GM19438 (cell line): Measurements from ENCODE around the gene UNC50.
A peak's percentile ranks its signal among the peaks of the same experiment; 100 is the strongest.

ENCODE experiments used
- ATAC-seq: cut with Tn5 transposase; IDR thresholded peaks from one replicate; pipeline ENCODE4 v1.9.1; 2021; ENCODE audit warnings: low read depth; ENCODE audit not compliant: unreplicated experiment

The UNC50 gene, protein sequence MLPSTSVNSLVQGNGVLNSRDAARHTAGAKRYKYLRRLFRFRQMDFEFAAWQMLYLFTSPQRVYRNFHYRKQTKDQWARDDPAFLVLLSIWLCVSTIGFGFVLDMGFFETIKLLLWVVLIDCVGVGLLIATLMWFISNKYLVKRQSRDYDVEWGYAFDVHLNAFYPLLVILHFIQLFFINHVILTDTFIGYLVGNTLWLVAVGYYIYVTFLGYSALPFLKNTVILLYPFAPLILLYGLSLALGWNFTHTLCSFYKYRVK

DNA sequence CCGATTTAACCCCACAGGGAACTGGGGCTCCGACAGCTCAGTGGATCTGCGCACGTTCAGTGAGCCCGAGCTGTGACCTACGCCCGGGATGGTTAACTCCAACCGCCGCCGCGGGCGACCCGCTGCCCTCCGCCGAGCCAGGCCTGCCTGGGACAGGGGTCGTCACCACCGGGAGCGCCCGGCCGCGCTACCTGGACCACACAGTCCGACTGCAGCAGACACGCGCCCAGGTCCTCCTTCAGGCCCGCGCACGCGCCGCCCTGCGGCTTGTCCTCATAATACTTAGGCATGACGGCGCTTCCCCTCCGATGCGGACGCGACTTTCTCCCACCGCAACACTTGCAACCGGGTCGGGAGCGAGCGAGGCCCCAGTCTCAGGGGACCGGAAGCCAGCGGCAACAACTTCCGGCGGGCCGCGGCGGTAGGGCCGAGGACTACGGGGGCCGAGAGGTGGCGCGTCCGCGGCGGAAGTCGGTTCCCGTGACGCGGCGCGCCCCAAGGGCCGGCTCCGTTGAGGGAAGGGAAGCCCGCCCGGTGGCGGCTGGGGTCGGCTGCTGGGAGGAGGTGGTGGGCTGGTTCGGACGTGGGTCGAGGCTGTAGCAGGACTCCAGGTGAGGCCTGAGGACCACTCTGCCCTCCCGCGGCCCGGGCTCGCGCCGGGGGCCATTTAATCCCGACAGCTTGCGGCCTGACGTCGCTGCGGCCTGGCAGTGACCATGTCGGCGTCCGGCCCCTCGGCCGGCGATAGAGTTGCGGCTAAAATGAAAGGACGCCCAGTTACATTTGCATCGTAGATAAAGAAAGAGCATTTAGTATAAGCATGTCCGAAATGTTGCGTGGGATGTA lies at the start of gene UNC50, which contains the start of gene COA5:
Gene UNC50, plus strand, starts transcription at position 474 of the 846 bp plus-strand sequence. CDS start 1,171 bp downstream, outside the sequence.
Gene COA5, minus strand, starts transcription at position 397 of the 846 bp plus-strand sequence. Its CDS starts 107 bp downstream, at position 290.
- ATAC-seq: peak; percentile 83

- no peak for ATAC-seq
These were observed 49.4 kb upstream of the UNC50 start for GRCh38 chr2:98558852-98559530.

- ATAC-seq: no peak
These were observed 48.8 kb upstream of the UNC50 start for GRCh38 chr2:98559581-98559980.

DNA sequence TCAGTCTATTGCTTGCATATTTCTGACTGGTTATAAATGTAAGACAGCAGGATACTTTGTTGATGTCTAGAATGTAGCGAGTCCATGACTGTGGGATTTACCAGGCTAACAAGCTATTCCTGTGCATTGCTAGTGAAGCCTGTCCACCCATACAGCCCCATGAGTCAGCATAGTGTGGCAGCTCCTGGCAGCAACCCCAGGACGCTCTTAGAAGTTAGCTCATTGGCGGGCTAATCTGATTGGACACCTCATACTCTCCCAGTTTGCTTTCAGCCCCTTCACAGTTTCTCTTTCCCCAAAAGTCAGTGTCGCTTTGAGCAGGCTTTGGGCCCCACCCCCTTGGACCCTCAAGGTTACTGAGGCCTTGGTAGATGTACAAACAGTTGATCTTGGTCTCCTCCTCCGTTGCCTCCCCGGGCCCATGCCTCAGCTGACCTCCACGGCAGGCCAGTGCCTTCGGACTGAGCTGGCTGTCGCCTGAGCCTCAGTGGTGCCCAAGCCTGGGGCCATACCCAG lies 48.1 kb upstream of the UNC50 start:
- no peak for ATAC-seq

GRCh38 chr2:98561018-98561417 lies 47.4 kb upstream of the UNC50 start:
- no peak for ATAC-seq

GRCh38 chr2:98561902-98562695 lies 46.3 kb upstream of the UNC50 start:
- ATAC-seq: no peak

DNA sequence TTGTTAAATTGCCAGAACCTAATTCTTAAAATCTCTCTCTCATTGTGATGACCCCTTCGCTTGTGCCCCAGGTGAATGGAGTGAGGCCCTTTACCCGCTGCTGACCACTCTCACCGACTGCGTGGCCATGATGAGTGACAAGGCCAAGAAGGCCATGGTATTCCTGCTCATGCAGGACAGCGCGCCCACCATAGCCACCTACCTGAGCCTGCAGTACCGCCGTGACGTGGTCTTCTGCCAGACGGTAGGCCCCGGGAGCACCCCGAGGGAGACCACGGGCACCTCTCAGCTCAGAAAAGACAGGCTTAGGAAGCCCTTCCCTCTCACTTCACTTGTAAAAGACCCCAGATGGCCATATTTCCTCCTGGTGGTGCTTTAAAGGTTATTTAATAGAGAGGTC lies 45.0 kb upstream of the UNC50 start:
- ATAC-seq: no peak

DNA sequence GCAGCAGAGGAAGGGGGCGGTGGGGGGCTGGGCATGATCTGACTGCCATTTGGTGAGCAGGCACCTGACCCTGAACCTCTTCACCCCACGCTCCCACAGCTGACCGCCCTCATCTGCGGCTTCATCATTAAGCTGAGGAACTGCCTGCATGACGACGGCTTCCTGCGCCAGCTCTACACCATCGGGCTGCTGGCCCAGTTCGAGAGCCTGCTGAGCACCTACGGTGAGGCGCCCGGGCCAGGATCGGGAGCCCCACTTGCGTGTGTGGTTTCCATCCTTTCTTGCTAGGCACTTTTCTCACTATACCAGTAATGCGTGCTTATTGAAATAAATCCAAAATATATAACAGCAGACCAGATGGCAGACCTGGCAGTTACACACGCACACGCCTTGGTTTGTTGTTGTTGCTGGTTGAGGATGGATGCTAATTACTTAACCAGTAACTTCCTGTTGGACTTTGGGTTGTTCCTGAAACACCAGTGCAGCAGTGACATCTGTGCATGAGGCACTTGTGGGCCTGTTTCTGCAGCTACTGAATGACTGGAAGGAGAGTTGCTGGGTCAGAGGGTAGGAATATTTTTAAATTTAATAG lies 43.8 kb upstream of the UNC50 start:
- no peak for ATAC-seq

DNA sequence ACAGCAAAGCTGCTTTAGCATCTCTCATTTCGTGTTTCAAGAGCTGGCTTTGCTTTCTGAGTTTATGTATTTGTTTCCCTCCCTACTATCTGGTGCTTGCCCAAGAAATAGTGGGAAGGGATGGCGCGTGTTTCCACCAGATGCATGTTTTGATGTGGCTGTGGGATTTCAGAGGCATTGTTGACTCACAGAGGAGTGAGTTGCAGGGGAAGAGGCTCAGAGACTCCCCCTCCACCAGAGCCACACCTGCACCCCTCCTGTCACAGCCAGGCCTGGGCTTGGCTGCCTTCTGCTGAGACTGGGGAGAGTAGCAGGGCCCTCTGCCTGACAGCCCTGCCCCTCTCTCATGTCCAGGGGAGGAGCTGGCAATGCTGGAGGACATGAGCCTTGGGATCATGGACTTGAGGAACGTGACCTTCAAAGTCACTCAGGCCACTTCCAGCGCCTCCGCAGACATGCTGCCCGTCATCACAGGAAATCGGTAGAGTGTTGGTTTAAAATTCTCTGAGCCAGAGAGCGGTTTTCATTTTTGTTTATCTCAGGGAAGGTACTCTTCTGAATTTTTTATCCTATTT lies 43.0 kb upstream of the UNC50 start:
- ATAC-seq: no peak

DNA sequence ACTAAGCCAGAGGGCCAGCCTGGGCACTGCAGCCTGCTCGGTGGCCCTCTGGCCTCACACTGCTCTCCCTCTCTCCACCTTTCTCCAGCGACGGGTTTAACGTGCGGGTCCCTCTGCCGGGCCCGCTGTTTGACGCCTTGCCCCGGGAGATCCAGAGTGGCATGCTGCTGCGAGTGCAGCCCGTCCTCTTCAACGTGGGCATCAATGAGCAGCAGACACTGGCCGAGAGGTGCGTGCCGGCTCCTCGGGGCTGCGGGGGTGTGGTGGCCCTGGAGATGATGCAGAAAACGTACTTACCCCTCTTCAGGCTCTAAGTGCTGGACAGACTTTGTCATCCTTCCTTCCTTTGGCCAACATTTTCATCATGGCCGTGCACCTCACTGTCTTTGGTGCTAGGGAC lies 42.4 kb upstream of the UNC50 start:
- ATAC-seq: no peak

- ATAC-seq: no peak
These were observed 40.0 kb upstream of the UNC50 start for GRCh38 chr2:98568161-98568956.

DNA sequence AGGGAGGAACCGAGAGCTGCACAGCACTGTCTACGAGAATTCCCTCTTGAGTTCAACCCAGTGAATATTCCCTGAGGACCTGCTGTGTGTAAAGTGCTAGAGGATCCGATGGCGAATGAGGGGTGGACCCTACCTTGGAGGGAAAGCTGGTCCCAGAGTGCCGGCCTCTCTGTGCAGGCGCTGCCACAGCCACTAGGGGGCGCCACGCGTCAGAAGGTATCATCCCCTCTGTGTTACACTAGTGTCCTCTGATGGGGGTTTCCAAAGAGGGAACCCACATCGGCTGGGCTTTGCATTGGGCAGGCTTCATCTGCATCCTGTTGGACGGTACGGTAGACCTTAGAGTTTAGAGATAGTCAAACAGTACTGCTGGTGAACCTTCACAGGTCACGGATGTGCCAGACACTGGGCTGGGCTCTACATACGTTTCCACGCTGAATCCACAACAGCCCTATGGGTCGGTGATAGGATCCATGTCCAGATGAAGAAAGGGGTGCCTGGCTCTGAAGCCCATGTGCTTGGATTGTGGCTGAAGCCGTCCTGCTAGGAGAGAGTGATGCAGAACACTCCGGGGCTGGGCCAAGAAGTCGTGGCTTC lies 39.1 kb upstream of the UNC50 start:
- ATAC-seq: no peak

DNA sequence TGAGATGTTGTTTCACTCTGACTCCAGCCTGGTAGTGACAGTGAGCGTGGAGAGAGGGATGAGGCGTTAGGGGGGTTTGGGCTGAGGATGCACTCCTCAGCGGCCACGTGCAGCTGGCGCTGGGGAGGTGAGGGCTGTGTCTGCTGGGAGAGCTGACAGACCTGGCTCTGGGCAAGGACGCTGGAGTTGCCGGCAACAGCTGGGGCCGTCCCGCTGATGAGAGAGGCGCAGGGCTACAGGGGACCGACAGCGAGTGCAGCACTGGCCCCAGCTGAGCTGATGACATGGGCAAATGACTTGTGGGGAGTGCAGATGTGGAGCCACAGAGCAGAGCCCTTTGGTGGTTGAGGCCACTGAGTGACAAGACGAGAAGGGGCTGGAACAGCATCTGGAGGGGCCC lies 38.5 kb upstream of the UNC50 start:
- no peak for ATAC-seq

DNA sequence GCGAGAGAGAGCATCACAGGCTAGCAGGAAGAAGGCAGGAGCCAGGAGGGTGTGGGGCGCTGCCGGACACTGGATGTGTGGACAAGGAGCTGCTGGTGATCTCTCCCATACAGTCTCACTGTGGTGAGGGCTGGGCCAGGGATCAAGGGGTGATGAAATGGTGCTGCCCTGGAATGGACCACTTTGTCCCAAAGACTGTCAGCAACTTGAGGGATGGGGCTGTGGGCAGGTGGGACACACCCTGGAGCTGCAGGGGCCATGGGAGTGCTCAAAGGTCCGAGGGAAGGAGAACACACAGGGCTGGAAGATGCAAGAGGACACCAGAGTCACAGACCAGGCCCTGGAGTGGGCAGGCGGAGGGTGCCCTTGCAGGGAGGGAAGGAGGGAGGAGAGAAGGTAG lies 38.0 kb upstream of the UNC50 start:
- ATAC-seq: no peak

GRCh38 chr2:98571121-98571701 lies 37.2 kb upstream of the UNC50 start:
- ATAC-seq: no peak

GRCh38 chr2:98571796-98572195 lies 36.6 kb upstream of the UNC50 start:
- ATAC-seq: no peak

- no peak for ATAC-seq
These were observed 36.2 kb upstream of the UNC50 start for GRCh38 chr2:98572211-98572610.

- no peak for ATAC-seq
These were observed 35.7 kb upstream of the UNC50 start for GRCh38 chr2:98572676-98573075.
